ENCODE measurements around the gene PPP4R4.
A peak's percentile ranks its signal among the peaks of the same experiment; 100 is the strongest.

PPP4R4 gene

DNA sequence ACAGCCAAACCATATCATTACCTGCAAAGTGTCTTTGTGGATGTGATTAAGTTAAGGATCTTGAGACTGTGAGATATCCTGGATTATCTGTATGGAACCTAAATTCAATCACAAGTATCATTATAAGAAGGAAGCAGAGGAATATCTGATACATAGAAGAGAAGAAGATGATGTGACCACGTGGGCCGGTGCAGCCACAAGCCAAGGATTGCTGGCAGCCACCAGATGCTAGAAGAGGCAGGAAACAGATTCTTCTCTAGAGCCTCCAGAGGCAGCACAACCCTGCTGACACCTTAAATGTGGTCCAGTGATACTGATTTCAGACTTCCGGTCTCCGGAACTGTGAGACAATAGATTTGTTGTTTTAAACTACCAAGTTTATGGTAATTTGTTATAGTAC, 38.6 kb upstream of the PPP4R4 start:
- Histone ChIP-seq H3K27me3 (no peaks in the 10 kb centered on the region), H3K9me3 (no peaks in the 10 kb centered on the region), H3K36me3 (no peaks in the 10 kb centered on the region), H3K4me3 (ENCODE audit: low read depth, low read length) (no peak overlapping the region), H3K4me1 (no peaks in the 10 kb centered on the region)
- TF ChIP-seq, protein P1, sequence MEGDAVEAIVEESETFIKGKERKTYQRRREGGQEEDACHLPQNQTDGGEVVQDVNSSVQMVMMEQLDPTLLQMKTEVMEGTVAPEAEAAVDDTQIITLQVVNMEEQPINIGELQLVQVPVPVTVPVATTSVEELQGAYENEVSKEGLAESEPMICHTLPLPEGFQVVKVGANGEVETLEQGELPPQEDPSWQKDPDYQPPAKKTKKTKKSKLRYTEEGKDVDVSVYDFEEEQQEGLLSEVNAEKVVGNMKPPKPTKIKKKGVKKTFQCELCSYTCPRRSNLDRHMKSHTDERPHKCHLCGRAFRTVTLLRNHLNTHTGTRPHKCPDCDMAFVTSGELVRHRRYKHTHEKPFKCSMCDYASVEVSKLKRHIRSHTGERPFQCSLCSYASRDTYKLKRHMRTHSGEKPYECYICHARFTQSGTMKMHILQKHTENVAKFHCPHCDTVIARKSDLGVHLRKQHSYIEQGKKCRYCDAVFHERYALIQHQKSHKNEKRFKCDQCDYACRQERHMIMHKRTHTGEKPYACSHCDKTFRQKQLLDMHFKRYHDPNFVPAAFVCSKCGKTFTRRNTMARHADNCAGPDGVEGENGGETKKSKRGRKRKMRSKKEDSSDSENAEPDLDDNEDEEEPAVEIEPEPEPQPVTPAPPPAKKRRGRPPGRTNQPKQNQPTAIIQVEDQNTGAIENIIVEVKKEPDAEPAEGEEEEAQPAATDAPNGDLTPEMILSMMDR (IDR thresholded peaks at IDR 0.05; ENCODE audit: low read depth, low read length), result no peak
- DNase-seq, result no peak

DNA sequence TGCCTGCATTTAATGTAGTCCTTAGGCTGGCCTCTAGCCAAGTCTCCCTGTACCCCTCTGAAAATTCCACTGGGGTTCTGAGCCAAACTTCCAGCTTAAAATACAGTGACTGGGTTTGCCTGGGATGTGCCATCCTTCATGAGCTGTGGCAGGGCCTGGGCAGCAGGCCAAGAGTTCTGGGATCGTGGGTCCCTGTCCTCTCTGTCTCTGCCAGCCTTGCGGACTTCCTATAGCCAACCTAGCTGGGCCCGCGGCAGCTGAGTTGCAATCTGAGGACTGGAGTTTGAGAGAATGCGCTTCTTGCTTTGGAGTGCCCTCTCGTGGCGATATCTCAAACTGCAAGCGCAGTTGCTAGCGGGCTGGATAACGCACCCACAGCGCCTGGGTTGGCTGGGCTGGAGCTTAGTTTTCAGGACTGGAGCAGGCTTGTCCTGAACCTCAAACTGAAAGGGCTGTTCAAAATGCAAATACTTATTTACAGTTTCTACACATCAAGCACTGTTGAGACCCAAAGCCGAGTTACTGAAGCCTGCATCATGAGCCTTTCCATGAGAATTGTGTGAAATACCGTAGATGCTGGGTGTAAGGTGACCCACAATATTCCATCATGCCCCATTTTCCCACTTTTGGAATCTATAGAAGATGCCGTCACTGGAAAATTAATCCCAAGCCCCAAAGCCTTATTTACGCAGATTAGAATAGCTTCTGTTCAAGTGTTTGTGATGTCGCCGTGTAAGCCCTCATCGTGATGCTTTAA, 37.4 kb upstream of the PPP4R4 start:
- no peak overlapping the region for H3K4me3 ChIP-seq (ENCODE audit: low read depth, low read length)
- TF ChIP-seq, protein P1 (IDR thresholded peaks at IDR 0.05; ENCODE audit: low read depth, low read length), result peak; percentile 99
- H3K9me3 ChIP-seq, result no peaks in the 10 kb centered on the region
- H3K4me1 ChIP-seq, result no peaks in the 10 kb centered on the region
- H3K36me3 ChIP-seq, result no peaks in the 10 kb centered on the region
- peak; percentile 90 for DNase-seq
- no peaks in the 10 kb centered on the region for H3K27me3 ChIP-seq

DNA sequence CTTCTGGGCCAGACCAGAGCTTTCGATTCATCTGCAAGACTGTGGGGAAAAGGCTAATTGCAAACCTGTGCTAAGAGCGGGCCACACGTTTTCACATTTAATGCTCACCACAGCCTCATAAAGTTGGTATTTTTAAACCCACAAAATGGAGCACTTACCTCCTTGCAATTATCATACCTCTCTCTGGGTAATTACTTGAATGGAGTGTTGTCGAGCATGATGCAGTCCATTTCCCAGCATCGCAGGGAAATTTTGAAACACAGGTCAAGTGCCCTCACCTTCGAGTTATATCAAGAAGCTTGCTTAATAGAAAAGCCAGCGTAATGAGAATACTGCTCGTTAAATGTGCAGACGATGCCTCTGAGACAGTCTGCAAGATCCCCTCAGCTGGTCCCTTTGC, 35.9 kb upstream of the PPP4R4 start:
- no peaks in the 10 kb centered on the region for H3K9me3 ChIP-seq
- DNase-seq, result no peak
- H3K4me1 ChIP-seq, result no peaks in the 10 kb centered on the region
- TF ChIP-seq, protein P1 (IDR thresholded peaks at IDR 0.05; ENCODE audit: low read depth, low read length), result no peak
- no peak overlapping the region for H3K4me3 ChIP-seq (ENCODE audit: low read depth, low read length)
- H3K27me3 ChIP-seq, result no peaks in the 10 kb centered on the region
- no peaks in the 10 kb centered on the region for H3K36me3 ChIP-seq

DNA sequence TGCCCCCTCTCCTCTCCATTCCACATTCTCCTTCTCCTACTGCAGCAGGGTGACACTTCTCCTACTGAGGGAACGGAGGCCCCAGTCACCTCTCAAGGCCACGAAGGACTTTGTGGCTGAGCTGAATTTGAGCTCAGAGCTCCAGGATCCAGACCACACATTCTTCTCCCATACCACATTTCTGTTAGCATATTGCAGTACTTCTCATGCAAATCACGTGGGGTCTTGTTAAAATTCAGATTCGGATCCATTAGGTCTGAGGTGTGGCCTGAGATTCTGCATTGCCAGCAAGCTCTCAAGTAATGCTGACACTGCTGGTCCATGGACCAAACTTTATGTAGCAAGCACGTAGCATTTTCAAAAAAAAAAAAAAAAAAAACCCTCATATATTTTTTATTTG, 35.1 kb upstream of the PPP4R4 start:
- no peaks in the 10 kb centered on the region for H3K27me3 ChIP-seq
- no peaks in the 10 kb centered on the region for H3K9me3 ChIP-seq
- H3K4me3 ChIP-seq (ENCODE audit: low read depth, low read length), result no peak overlapping the region
- H3K4me1 ChIP-seq, result no peaks in the 10 kb centered on the region
- no peaks in the 10 kb centered on the region for H3K36me3 ChIP-seq
- DNase-seq, result no peak
- TF ChIP-seq, protein P1 (IDR thresholded peaks at IDR 0.05; ENCODE audit: low read depth, low read length), result no peak

DNA sequence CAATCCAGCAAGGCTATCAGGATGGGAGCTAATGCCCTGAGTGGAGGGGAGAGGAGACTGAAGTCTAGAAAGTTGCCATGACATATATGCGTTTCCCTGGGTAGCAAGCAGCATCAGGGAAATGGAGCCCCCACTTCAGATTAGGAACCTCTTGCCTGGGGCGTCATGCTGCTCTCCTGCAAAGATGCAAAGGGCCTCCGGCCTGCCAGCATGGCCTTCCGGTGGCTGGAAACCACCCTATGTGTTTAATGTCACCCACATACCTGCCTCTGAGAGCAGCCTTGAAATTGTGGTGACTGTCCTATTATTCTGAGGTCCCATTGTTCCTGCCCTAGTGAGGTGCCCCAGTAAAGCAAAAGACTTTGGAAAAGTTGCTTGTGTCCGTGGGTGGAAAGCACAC, 34.7 kb upstream of the PPP4R4 start:
- TF ChIP-seq, protein P1 (IDR thresholded peaks at IDR 0.05; ENCODE audit: low read depth, low read length), result no peak
- H3K9me3 ChIP-seq, result no peaks in the 10 kb centered on the region

DNA sequence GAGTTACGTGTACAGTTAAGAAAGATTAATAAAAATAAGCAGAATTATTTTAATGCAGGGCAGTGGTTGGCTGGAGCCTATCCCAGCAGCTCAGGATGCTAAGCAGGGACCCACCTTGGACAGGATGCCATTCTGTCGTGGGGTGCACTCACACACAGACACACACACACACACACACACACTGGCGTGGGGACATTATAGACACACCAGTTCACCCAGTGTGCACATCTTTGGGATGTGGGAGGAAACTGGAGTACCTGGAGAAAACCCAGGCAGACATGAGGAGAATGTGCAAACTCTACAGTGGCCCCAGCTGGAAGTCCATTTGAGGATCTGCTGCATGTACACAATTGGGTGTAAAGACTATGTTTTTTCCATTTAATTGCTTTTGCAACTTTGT, 31.9 kb upstream of the PPP4R4 start:
- no peaks in the 10 kb centered on the region for H3K4me1 ChIP-seq
- H3K36me3 ChIP-seq, result no peaks in the 10 kb centered on the region
- no peak for DNase-seq
- H3K4me3 ChIP-seq (ENCODE audit: low read depth, low read length), result no peak overlapping the region
- TF ChIP-seq, protein P1 (IDR thresholded peaks at IDR 0.05; ENCODE audit: low read depth, low read length), result no peak
- no peaks in the 10 kb centered on the region for H3K9me3 ChIP-seq
- H3K27me3 ChIP-seq, result no peaks in the 10 kb centered on the region

More for the DNA sequence above, 34.7 kb upstream of the PPP4R4 start:
- Histone ChIP-seq H3K4me1 (no peaks in the 10 kb centered on the region), H3K27me3 (no peaks in the 10 kb centered on the region), H3K4me3 (ENCODE audit: low read depth, low read length) (no peak overlapping the region), H3K36me3 (no peaks in the 10 kb centered on the region)
- DNase-seq, result no peak

Measured in BE2C (cell line).